SK-N-SH (cell line): ENCODE results near the gene OR8A1. TPM values are rescaled to one million over a fixed set of nuclear protein-coding genes. Genes with fewer than 3 reads are reported as not detected.

Source experiments
- CTCF ChIA-PET: fragments of 300-600, 350-600 bp; formaldehyde crosslinking; extraction: SDS; loops from one replicate; lab custom pipeline; 2021; lab: Yijun Ruan, JAX
- POLR2A ChIA-PET: fragments of 350-600 bp; sonication (Branson Sonifier 250); formaldehyde crosslinking; extraction: SDS; loops from one replicate; lab custom pipeline; 2020; ENCODE audit warnings: antibody characterized with exemption, inconsistent platforms; lab: Yijun Ruan, JAX
- DNase-seq: peaks from one replicate; pipeline ENCODE4 v3.0.0; 2012
- H2AFZ ChIP-seq: fragments of 200-600 bp; sonication (generic); 2 replicates; pipeline ENCODE4 v1.8.1; 2016; ENCODE audit warnings: antibody characterized with exemption, mild to moderate bottlenecking, low read depth
- H3F3A ChIP-seq: fragments of 200-600 bp; sonication (generic); replicated peaks from 2 replicates; pipeline ENCODE3; 2016; ENCODE audit warnings: antibody characterized with exemption, mild to moderate bottlenecking; ENCODE audit not compliant: insufficient read depth
- H3K27ac ChIP-seq, 2 experiments: fragments of 200-500 bp in 1 of 2; fragments of 200-600 bp in 1 of 2; sonication (Bioruptor generic) in 1 of 2; sonication (generic), shearing (Covaris generic) in 1 of 2; 2 replicates each; pipeline versions ENCODE4 v1.5.1 to v1.6.1; 2014 to 2016; ENCODE audit warnings: low read depth in 2 of 2, inconsistent platforms in 1 of 2, low read length in 1 of 2, mild to moderate bottlenecking in 1 of 2, mixed read lengths in 1 of 2
- H3K27me3 ChIP-seq: fragments of 200-600 bp; sonication (generic), shearing (Covaris generic); 2 replicates; pipeline ENCODE4 v1.6.1; 2016; ENCODE audit warnings: mixed run types; ENCODE audit not compliant: insufficient read depth
- H3K36me3 ChIP-seq, 2 experiments: fragments of 200-500 bp in 1 of 2; fragments of 200-600 bp in 1 of 2; sonication (Bioruptor generic) in 1 of 2; sonication (generic) in 1 of 2; replicated peaks in 1 of 2; 2 replicates each; pipeline versions ENCODE3 to v1.5.1; 2014 to 2016; ENCODE audit warnings: low read length in 1 of 2, mild to moderate bottlenecking in 1 of 2; ENCODE audit not compliant: insufficient read depth in 2 of 2, control insufficient read depth in 1 of 2
- H3K4me1 ChIP-seq, 2 experiments: fragments of 200-500 bp in 1 of 2; fragments of 200-600 bp in 1 of 2; sonication (Bioruptor generic) in 1 of 2; sonication (generic), shearing (Covaris generic) in 1 of 2; 2 replicates each; pipeline versions ENCODE4 v1.5.1 to v1.6.1; 2014 to 2016; ENCODE audit warnings: low read depth in 1 of 2, low read length in 1 of 2, mixed run types in 1 of 2; ENCODE audit not compliant: insufficient read depth in 2 of 2, control insufficient read depth in 1 of 2
- H3K4me2 ChIP-seq: fragments of 200-600 bp; sonication (generic), shearing (Covaris generic); 2 replicates; pipeline ENCODE4 v1.6.1; 2017; ENCODE audit warnings: mixed run types
- H3K4me3 ChIP-seq, 2 experiments: fragments of 200-500 bp in 1 of 2; fragments of 200-600 bp in 1 of 2; sonication (Bioruptor generic) in 1 of 2; sonication (generic), shearing (Covaris generic) in 1 of 2; 2 replicates each; pipeline versions ENCODE4 v1.5.1 to v1.8.1; 2014 to 2016; ENCODE audit warnings: low read depth in 2 of 2, inconsistent platforms in 1 of 2, low read length in 1 of 2, mild to moderate bottlenecking in 1 of 2, mixed read lengths in 1 of 2, moderate library complexity in 1 of 2
- H3K79me2 ChIP-seq: fragments of 200-600 bp; sonication (generic); 2 replicates; pipeline ENCODE4 v1.8.1; 2017; ENCODE audit warnings: mild to moderate bottlenecking; ENCODE audit not compliant: insufficient read depth
- H3K9ac ChIP-seq: fragments of 200-600 bp; sonication (generic); 2 replicates; pipeline ENCODE4 v1.6.1; 2017; ENCODE audit warnings: mixed run types
- H3K9me2 ChIP-seq: fragments of 200-600 bp; sonication (generic); 2 replicates; pipeline ENCODE4 v1.6.1; 2017; ENCODE audit warnings: mixed run types
- H3K9me3 ChIP-seq: fragments of 200-600 bp; sonication (generic); 2 replicates; pipeline ENCODE4 v1.6.1; 2017; ENCODE audit warnings: mixed run types, mild to moderate bottlenecking, moderate library complexity
- H4K20me1 ChIP-seq: fragments of 200-600 bp; sonication (generic); 2 replicates; pipeline ENCODE4 v1.6.1; 2017; ENCODE audit warnings: mild to moderate bottlenecking, mixed run types; ENCODE audit not compliant: insufficient read depth
- CHD2 ChIP-seq: fragments of 150-350 bp; IDR thresholded peaks from 2 replicates; pipeline ENCODE4 v1.6.1; 2018; ENCODE audit warnings: low read length; ENCODE audit not compliant: partially characterized antibody
- EP300 ChIP-seq, 2 experiments: IDR thresholded peaks; 2 replicates each; pipeline versions ENCODE4 v1.4.0 to v1.6.1; 2012; ENCODE audit warnings: borderline replicate concordance in 1 of 2, low read depth in 1 of 2, low read length in 1 of 2
- EZH2phosphoT487 ChIP-seq: fragments of 200-600 bp; sonication (generic); IDR thresholded peaks from 2 replicates; pipeline ENCODE4 v1.6.1; 2017; ENCODE audit warnings: low read depth, mixed run types, mild to moderate bottlenecking, antibody characterized with exemption, moderate library complexity, borderline replicate concordance
- FOSL2 ChIP-seq: IDR thresholded peaks from 2 replicates; pipeline ENCODE4 v1.4.0; 2012; ENCODE audit warnings: low read depth, mild to moderate bottlenecking, moderate library complexity, borderline replicate concordance
- GATA2 ChIP-seq: sonication (generic); formaldehyde crosslinking; IDR thresholded peaks from 2 replicates; pipeline ENCODE4 v1.5.0; 2020; ENCODE audit warnings: mild to moderate bottlenecking, missing genetic modification reagents
- JUND ChIP-seq: IDR thresholded peaks from 2 replicates; pipeline ENCODE4 v1.4.0; 2012
- MXI1 ChIP-seq: IDR thresholded peaks from 2 replicates; pipeline ENCODE4 v1.6.1; 2012; ENCODE audit warnings: mild to moderate bottlenecking, low read depth, low read length, improper control_type of control experiment
- NRF1 ChIP-seq: IDR thresholded peaks from 2 replicates; pipeline ENCODE4 v1.6.1; 2012; ENCODE audit warnings: low read depth, mild to moderate bottlenecking, low read length
- POLR2AphosphoS5 ChIP-seq: IDR thresholded peaks from 2 replicates; pipeline ENCODE4 v1.6.1; 2012; ENCODE audit warnings: low read depth, low read length
- RCOR1 ChIP-seq: fragments of 150-350 bp; IDR thresholded peaks from 2 replicates; pipeline ENCODE4 v1.6.1; 2017; ENCODE audit warnings: antibody characterized with exemption, low read length
- SIN3A ChIP-seq: IDR thresholded peaks from 2 replicates; pipeline ENCODE4 v1.6.1; 2012; ENCODE audit warnings: low read depth, mild to moderate bottlenecking, low read length, moderate library complexity, borderline replicate concordance
- TAF1 ChIP-seq: IDR thresholded peaks from 2 replicates; pipeline ENCODE4 v1.6.1; 2012; ENCODE audit warnings: low read depth, mild to moderate bottlenecking, low read length, moderate library complexity, borderline replicate concordance
- TEAD4 ChIP-seq: IDR thresholded peaks from 2 replicates; pipeline ENCODE4 v1.4.0; 2012; ENCODE audit warnings: mild to moderate bottlenecking, borderline replicate concordance; ENCODE audit not compliant: insufficient read depth
- YY1 ChIP-seq: IDR thresholded peaks from 2 replicates; pipeline ENCODE4 v1.4.0; 2012; ENCODE audit warnings: low read depth, mild to moderate bottlenecking
- WGBS: methylation state at CpG from one replicate; pipeline ENCODE4 v1.1.6; 2017; ENCODE audit warnings: low lambda C conversion rate; 5-methylcytosine and 5-hydroxymethylcytosine counted together
- polyA plus RNA-seq, 3 experiments: library from polyadenylated mRNA; depleted of rRNA; stranded (reverse); fragments of >200 nt; gene quantifications; 2 replicates each; pipeline ENCODE4 v1.2.3, GENCODE V29; 2012
- TF ChIP-seq, protein P1 (sequence below): fragments of 200-600 bp; sonication (generic); IDR thresholded peaks from 2 replicates; pipeline ENCODE4 v1.6.1; 2017; ENCODE audit warnings: antibody characterized with exemption, mild to moderate bottlenecking, moderate library complexity
- TF ChIP-seq, protein P2 (sequence below): IDR thresholded peaks from 2 replicates; pipeline ENCODE4 v1.4.0; 2012; ENCODE audit warnings: low read depth

OR8A1 gene
- polyA plus RNA-seq, 1 of the 3 experiments (the other 2 are of a cell fraction), result not detected

- H3K36me3 ChIP-seq, result no peaks in the 10 kb centered on the region
- H3K27ac ChIP-seq, result no peak overlapping the region
- H3K4me3 ChIP-seq, result no peak overlapping the region
- H3F3A ChIP-seq, result no peaks in the 10 kb centered on the region
- ChIA-PET POLR2A (no interaction called here), CTCF (no interaction called here)
- H3K9me3 ChIP-seq, result no peaks in the 10 kb centered on the region
- H2AFZ ChIP-seq, result no peak overlapping the region
- H4K20me1 ChIP-seq, result no peaks in the 10 kb centered on the region
- no peaks in the 10 kb centered on the region; a peak in 1 of 4 replicates for H3K4me1 ChIP-seq
- TF ChIP-seq NRF1, result no peak
- TF ChIP-seq, protein P1, sequence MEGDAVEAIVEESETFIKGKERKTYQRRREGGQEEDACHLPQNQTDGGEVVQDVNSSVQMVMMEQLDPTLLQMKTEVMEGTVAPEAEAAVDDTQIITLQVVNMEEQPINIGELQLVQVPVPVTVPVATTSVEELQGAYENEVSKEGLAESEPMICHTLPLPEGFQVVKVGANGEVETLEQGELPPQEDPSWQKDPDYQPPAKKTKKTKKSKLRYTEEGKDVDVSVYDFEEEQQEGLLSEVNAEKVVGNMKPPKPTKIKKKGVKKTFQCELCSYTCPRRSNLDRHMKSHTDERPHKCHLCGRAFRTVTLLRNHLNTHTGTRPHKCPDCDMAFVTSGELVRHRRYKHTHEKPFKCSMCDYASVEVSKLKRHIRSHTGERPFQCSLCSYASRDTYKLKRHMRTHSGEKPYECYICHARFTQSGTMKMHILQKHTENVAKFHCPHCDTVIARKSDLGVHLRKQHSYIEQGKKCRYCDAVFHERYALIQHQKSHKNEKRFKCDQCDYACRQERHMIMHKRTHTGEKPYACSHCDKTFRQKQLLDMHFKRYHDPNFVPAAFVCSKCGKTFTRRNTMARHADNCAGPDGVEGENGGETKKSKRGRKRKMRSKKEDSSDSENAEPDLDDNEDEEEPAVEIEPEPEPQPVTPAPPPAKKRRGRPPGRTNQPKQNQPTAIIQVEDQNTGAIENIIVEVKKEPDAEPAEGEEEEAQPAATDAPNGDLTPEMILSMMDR, result no peak
- no peak for TF ChIP-seq SIN3A
- TF ChIP-seq, protein P2, sequence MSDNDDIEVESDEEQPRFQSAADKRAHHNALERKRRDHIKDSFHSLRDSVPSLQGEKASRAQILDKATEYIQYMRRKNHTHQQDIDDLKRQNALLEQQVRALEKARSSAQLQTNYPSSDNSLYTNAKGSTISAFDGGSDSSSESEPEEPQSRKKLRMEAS, result no peak
- TF ChIP-seq GATA2 (CRISPR knock-in tag), result no peak
- no peak for TF ChIP-seq TEAD4
- TF ChIP-seq EZH2phosphoT487, result no peak
- no peak for TF ChIP-seq TAF1
- TF ChIP-seq JUND, result no peak
- TF ChIP-seq CHD2, result no peak
- TF ChIP-seq, all 33 proteins: peak for 0
- no peaks in the 10 kb centered on the region for H3K79me2 ChIP-seq
- no peaks in the 10 kb centered on the region for H3K9me2 ChIP-seq
- no peak overlapping the region for H3K9ac ChIP-seq
- H3K4me2 ChIP-seq, result no peak overlapping the region
- no peak for DNase-seq
- 0% methylated on average over 1 of the region's 1 CpG for WGBS
- H3K27me3 ChIP-seq, result peaks cover 8% of the 10 kb centered on the region; the same call in 1 of the 2 replicates
Measured at GRCh38 chr11:124538019-124538418, 31.8 kb upstream of the OR8A1 start.

DNA sequence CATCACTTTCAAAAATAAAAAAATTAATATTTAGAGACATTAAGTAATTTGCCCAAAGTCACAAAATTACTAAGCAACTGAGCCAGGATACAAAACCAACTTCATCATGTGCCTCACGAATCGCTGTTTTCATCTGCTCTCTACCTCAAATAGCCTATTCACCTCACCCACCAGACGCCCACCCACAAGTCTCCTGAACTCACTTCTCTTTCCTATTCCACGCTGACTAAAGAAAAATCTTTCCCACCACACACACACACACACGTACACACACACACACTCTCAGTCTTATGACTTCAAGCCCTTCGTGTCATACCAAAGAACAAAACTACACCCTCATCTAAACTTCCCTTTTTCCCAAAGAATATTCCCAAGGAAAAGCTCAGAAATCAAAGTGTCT is 28.6 kb upstream of the OR8A1 start:
- Histone ChIP-seq H3K79me2 (no peaks in the 10 kb centered on the region), H3K4me3 (no peak overlapping the region), H3K9ac (no peak overlapping the region), H4K20me1 (no peaks in the 10 kb centered on the region), H3K9me2 (no peaks in the 10 kb centered on the region), H3K27ac (no peak overlapping the region), H3K36me3 (no peaks in the 10 kb centered on the region), H3K27me3 (peaks cover 8% of the 10 kb centered on the region; the same call in 1 of the 2 replicates), H3K9me3 (no peaks in the 10 kb centered on the region), H3K4me1 (no peaks in the 10 kb centered on the region; a peak in 1 of 4 replicates), H3F3A (no peaks in the 10 kb centered on the region), H3K4me2 (no peak overlapping the region), H2AFZ (no peak overlapping the region)
- WGBS, result 1% methylated on average over 6 of the region's 6 CpGs
- DNase-seq, result no peak
- TF ChIP-seq MXI1 (no peak), EZH2phosphoT487 (no peak), POLR2AphosphoS5 (no peak), TAF1 (no peak), GATA2 (CRISPR knock-in tag) (no peak), EP300 (IDR thresholded peaks at IDR 0.05; ENCODE audit: borderline replicate concordance in 1 of 2, low read depth in 1 of 2, low read length in 1 of 2) (no peak), CHD2 (no peak), YY1 (no peak), RCOR1 (no peak), FOSL2 (no peak)
- CTCF ChIA-PET, result no interaction called here
- POLR2A ChIA-PET, result no interaction called here
